B cell (primary cell): ENCODE data around the gene FAM163A.

Source experiments
- CTCF ChIP-seq: fragments of 200-600 bp; IDR thresholded peaks from one replicate; pipeline ENCODE4 v1.8.0; 2022; ENCODE audit warnings: antibody characterized with exemption, mild to moderate bottlenecking
- EZH2 ChIP-seq: IDR thresholded peaks from 2 replicates; pipeline ENCODE4 v1.6.1; 2012; ENCODE audit warnings: borderline replicate concordance, low read depth, mild to moderate bottlenecking, moderate library complexity, low read length; ENCODE audit not compliant: insufficient read depth, poor library complexity, severe bottlenecking

- TF ChIP-seq CTCF: no peak
- no peak for TF ChIP-seq EZH2
Observed at GRCh38 chr1:179822065-179822464, 79.0 kb downstream of the FAM163A start.
